GM06990 (cell line): ENCODE measurements around the gene STK11.

Experiments used
- DNase-seq: peaks from one replicate; pipeline ENCODE4 v3.0.0-alpha.2; 2011; ENCODE audit not compliant: insufficient read length; ENCODE audit errors: extremely low read depth
- H3K27me3 ChIP-seq: replicated peaks from 2 replicates; pipeline ENCODE4 v1.6.0; 2011; ENCODE audit warnings: low read length; ENCODE audit not compliant: control insufficient read depth, insufficient read depth
- H3K36me3 ChIP-seq: 2 replicates; pipeline ENCODE4 v1.5.1; 2011; ENCODE audit warnings: low read length; ENCODE audit not compliant: control insufficient read depth, insufficient read depth
- H3K4me3 ChIP-seq: replicated peaks from 2 replicates; pipeline ENCODE4 v1.5.1; 2011; ENCODE audit warnings: low read depth, mild to moderate bottlenecking, control low read depth, low read length
- TF ChIP-seq, protein P1 (sequence below): IDR thresholded peaks from 2 replicates; pipeline ENCODE4 v1.5.1; 2011; ENCODE audit warnings: low read length, control low read depth, mild to moderate bottlenecking, inconsistent platforms; ENCODE audit not compliant: insufficient read depth, poor library complexity, severe bottlenecking

STK11 gene

DNA sequence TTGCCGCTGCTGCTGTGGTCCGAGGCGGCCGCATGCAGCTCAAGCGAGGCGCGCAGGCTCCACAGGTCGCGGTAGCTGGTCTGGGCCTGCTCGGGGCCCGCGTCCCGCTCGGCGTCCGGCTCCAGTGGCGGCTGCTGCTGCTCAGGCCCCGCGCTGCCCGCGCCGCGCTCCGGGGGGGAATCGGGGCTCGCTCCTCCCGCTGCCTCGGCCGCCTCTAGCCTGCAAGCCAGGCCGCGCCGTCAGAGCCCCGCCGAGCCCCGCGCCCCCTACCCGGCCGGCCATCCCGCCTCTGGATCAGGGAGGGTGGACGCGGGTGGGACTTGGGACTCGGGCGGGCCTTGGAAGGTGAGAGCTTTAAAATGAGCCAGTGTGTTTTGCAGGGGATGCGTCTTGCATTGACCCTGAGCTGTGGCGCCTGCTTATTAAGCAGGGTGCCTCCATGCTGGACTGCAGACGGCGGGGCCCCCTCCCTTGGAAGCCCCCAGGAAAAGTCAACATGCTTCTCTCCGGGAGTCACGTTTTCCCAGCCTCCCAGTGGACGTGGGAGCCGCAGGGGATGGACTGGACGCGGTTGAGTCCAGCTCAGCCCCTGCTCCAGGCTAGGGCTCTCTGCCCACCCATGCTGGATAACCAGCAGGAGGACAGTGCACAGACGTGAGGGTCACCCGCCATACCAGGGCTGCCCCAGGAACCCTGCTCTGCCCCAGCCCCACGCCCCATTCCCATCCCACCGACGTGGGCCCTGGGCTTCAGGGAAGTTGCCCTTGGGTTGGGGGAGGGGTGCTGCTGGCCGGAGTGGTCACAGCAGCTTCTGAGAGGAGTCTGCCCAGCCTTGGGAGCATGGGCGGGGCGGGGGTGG, 24.6 kb downstream of the STK11 start:
- no peak for DNase-seq
- TF ChIP-seq, protein P1, sequence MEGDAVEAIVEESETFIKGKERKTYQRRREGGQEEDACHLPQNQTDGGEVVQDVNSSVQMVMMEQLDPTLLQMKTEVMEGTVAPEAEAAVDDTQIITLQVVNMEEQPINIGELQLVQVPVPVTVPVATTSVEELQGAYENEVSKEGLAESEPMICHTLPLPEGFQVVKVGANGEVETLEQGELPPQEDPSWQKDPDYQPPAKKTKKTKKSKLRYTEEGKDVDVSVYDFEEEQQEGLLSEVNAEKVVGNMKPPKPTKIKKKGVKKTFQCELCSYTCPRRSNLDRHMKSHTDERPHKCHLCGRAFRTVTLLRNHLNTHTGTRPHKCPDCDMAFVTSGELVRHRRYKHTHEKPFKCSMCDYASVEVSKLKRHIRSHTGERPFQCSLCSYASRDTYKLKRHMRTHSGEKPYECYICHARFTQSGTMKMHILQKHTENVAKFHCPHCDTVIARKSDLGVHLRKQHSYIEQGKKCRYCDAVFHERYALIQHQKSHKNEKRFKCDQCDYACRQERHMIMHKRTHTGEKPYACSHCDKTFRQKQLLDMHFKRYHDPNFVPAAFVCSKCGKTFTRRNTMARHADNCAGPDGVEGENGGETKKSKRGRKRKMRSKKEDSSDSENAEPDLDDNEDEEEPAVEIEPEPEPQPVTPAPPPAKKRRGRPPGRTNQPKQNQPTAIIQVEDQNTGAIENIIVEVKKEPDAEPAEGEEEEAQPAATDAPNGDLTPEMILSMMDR, result no peak
- peaks cover 2% of the 10 kb centered on the region for H3K36me3 ChIP-seq
- no peaks in the 10 kb centered on the region for H3K27me3 ChIP-seq
- H3K4me3 ChIP-seq, result no peak overlapping the region

DNA sequence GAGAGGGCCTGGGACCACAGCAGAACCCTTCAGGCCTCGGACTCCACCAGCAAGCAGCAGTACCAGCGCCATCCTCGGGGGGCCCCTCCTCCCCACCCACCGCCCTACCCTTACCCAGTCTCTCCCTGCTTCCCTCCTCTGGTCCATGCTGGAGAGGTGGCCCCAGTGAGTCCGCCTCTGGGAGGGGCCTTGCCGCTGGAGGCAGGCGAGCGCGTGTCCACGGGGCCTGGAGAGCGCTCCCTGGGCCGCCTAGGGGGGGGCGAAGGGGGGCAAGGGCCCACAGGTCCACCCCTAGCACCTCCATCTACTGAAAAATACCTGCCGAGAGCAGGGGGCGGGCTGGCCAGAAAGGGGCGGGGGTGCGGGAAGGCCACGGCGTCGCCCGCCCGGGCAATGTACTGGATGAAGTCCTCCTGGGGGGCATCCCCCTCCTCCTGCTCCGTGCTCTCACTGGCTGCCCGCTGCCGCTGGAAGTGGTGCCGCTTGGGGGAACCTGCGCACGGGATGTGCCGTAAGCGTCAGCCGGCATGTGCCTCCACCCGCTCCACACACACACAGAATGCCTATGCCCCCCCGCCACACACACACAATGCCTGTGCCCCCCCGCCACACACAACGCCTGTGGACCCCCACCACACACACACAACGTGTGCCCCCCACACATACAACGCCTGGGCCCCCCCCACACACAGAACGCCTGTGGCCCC, 25.4 kb downstream of the STK11 start:
- no peak overlapping the region for H3K4me3 ChIP-seq
- no peak for DNase-seq
- peaks cover 1% of the 10 kb centered on the region; the same call in 1 of the 2 replicates for H3K36me3 ChIP-seq
- TF ChIP-seq, protein P1, result no peak
- no peaks in the 10 kb centered on the region for H3K27me3 ChIP-seq

DNA sequence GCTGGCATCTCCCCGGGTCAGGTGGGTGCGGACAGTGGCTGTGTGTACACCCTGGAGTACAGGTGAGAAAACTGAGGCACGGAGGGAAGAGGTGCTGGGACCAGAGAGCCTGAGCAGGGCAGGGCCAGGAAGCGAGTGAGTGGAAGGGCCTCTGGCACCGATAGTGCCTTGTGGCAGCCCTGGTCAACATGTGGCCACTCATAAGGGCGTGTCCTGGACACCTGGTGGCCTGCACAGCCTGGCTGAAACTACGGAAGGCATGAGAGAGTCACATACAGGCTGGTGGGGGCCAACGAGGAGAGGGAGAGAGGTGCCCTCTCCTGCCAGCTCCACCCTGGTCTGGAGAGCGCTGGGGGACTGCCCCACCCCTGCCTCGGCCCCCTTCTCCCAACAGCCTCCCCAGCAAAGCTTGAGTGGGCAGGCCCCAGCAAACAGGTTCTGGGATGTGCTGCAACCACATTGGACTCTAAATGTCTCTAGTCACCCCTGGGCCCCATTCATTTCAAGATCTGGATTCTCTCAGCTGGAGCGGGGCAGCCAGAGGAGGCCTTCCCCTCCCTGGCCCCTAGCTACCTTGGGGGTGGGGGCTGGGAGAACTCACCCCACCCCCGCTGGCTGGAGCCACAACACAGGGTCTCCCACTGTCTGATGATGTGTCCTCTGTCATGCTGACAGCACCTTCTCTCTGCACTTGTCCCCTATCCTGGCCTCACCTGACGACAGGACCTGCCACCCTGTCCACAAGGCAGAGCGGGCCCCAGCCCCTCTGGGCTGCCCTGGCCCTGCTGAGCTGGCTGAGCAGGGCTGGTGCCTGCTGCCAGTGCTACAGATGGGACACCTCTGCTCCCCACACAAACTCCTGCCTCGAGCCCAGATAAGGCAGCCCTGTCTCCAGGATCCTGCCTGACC, 26.4 kb downstream of the STK11 start:
- Histone ChIP-seq H3K36me3 (no peaks in the 10 kb centered on the region; the same call in 1 of the 2 replicates), H3K4me3 (no peak overlapping the region), H3K27me3 (no peaks in the 10 kb centered on the region)
- TF ChIP-seq, protein P1, result no peak
- DNase-seq, result no peak

DNA sequence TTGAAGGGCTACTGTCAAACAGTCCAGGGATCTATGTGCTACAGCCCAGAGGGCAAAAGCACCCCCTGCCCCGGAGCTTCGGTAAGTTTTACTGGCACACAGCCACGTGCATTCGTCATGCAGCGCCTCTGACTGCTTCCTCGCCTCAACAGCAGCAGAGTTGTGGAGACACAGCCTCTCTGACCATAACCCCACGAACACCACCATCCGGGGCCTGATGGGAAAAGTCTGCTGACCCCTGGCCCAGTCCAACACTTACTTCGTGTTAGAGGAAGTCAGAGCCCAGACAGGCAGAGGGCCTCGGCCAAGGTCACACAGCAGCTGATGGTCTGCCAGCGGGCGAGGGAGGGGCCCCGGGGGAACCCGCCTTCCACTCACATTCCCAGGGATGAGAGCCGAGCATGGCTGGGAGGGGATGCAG, 27.1 kb downstream of the STK11 start:
- no peak for DNase-seq
- Histone ChIP-seq H3K36me3 (no peaks in the 10 kb centered on the region), H3K27me3 (no peaks in the 10 kb centered on the region), H3K4me3 (no peak overlapping the region)
- TF ChIP-seq, protein P1, result no peak

DNA sequence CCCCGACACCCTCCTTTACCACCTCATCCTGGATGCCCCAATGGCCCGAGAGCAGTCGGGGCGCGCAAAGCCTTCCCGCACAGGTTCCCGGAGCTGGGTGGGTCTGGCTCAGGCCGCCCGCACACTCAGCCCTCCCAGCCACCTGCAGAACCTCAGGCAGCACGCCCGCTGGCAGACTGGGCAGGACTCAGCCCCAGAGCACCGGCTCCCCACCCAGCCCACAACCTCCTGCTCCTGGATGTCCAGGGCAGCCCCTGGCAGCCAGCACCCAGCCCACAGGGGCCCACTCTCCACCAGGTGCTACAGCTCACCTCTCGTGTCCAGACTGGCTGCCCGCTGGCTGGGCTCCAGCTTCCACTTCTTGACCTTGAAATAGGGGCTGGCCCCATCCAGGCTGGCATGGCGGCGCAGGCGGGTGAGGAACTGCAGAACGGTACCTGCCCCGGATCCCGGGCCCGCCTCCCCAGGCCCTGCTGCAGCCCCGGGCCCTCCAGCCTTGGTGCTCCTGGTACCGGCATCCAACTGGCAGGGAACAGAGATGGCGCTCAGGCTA, 27.6 kb downstream of the STK11 start:
- no peak for DNase-seq
- Histone ChIP-seq H3K27me3 (no peaks in the 10 kb centered on the region), H3K4me3 (no peak overlapping the region), H3K36me3 (no peaks in the 10 kb centered on the region)
- TF ChIP-seq, protein P1, result no peak
